NCI-H345 treated with DMSO at 0.1 percent for 48 hours (cell line): Measurements from ENCODE around the gene SERPINA4.

Source experiments
- DNase-seq: peaks from one replicate; lab custom pipeline; 2025; ENCODE audit not compliant: unreplicated experiment; lab: John Stamatoyannopoulos, UW

SERPINA4 gene

DNA sequence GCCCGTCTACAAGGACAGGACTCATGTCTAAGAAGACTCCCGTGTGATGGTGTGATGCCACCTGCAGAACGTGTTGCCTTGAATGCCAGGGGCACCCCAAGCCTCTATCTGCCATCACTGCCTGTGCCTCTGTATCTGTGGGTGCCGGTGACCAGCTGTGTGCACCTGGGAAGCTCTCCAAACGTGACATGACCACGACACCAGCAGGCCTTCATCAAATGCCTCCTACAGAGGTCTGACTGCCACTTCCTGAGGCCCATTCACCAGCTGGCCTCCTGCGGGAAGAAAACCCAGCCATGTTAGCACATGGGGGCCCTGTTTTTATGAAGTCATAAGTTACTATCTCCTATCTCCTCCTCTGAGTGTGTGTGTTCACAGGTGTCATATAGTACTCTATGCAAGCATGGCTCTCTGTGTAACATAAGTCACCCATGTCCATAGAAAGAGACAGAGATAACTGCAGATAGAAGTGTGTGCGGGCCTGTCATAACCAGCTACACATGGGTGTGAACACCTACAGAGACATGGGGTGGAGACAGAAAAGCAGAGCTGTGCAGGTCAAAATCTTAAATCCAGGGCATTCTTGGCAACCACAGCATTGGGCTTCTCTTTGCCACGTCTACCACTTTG, 18.3 kb upstream of the SERPINA4 start:
- DNase-seq: no peak

DNA sequence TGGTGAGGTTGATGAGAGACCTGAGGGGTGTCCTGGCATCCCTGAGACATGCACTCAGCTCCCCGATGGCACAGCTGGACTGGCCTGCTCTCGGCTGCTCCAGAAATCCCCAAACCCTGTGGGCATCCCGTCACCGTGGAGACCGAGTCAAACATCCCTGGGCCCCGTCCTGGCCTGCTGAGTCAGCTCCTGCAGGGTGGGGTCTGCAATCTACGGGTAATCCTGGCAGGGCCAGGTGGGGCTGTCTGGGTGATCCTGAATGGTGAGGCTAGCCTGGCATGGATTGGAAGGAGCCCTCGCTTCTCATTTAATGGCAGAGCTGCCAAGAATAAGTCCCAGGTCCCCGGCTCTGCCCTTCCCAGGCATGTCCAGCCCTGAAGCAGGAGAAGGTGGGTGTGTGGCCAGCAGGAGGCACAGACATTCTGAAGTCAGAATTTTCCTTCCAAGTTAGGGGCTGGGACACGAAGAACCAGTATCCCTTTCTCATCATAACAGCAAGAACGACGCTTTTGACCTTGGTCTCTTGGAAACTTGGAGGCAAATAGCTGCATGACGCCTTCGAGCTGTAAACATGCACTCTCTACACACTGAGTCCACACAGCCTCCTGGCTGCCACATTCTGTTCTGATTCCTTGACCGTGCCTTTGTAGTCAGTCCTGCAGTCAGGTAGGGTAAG, 17.7 kb upstream of the SERPINA4 start:
- DNase-seq: no peak

DNA sequence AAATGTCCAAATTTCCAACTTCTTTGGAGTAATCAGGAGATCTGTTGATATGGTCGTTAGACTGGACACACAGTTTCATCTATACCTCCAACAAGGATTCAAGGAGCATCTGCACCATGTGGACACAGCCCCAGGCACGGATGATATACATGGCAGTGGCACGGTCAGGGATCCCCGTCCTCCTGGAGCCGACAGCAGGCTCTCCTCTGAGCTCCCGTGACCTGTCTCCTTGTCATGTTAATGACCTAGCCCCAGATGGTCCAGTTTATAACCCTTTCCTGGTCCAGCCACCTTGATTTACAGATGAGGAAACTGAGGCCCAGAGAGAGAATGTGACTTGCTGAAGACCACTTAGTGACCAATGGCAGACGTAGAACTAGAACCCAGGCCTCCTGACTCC, 16.5 kb upstream of the SERPINA4 start:
- DNase-seq: no peak

DNA sequence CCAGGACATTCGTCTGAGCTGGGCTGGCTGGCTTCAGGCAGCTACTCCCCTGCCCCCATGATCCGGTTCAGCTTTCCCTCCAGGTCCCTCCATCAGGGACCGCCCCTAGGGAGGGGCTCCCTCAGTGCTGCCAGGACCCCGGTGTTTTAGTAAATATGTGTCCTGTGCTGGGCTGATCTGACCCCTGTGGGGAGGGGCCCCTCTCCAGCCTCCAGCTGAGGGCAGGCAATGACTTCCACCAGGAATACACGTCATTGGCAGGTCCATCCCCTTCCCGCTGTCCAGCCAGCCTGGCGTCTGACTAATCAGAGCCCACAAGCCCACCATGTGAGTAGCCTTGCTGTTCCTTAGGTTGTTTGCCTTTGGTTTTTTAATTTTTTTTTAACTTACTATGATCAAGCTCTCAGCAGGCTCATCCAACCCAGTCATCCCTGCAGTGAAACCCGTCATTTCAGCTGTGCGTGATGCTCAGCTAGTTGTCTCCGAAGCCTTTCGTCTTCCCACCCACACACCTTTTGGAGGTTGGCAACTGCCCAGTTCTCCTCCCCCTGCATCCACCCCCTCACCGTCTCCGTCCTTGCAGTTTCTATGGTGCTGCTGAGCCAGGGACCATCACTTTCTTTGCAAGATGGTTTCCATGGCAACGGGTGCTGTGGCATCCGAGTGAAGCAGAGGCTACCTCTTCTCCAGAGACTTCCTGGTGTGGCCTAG, 16.0 kb upstream of the SERPINA4 start:
- no peak for DNase-seq

DNA sequence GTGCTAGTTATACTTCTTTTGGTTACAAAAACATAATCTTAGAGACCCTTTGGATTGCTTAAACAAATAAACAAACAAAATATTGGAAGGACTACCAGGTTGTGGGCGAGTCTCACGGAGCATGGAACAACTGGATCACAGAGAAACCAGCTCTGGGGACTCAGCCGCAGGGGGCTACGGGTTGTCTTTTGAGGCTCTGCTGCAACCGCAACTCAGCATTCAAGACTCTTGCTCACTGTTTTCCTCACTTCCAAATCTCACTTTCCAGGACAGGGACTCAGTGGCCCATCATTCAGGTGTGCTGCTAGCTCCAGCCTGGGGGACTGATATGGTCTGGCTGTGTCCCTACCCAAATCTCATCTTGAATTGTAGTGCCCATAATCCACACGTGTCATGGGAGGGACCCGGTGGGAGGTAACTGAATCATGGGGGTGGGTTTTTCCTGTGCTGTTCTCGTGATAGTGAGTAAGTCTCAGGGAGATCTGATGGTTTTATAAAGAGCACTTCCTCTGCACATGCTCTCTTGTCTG, 14.0 kb upstream of the SERPINA4 start:
- no peak for DNase-seq

DNA sequence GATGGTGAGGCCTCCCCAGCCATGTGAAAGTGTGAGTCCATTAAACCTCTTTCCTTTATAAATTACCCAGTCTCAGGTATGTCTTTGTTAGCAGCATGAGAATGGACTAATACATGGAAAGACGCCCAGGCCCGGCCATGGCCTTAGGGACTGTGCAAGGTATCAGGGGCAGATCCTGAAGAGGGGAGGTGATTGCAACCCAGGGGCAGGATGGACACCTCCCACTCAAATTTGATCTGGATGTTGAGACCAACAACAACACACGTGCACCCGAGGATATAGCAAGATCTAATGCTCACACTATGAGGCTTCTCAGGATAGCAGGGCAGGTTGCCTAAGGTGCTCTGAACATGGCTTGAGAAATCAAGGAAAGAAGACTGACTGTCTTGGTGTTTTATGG, 13.5 kb upstream of the SERPINA4 start:
- DNase-seq: no peak

DNA sequence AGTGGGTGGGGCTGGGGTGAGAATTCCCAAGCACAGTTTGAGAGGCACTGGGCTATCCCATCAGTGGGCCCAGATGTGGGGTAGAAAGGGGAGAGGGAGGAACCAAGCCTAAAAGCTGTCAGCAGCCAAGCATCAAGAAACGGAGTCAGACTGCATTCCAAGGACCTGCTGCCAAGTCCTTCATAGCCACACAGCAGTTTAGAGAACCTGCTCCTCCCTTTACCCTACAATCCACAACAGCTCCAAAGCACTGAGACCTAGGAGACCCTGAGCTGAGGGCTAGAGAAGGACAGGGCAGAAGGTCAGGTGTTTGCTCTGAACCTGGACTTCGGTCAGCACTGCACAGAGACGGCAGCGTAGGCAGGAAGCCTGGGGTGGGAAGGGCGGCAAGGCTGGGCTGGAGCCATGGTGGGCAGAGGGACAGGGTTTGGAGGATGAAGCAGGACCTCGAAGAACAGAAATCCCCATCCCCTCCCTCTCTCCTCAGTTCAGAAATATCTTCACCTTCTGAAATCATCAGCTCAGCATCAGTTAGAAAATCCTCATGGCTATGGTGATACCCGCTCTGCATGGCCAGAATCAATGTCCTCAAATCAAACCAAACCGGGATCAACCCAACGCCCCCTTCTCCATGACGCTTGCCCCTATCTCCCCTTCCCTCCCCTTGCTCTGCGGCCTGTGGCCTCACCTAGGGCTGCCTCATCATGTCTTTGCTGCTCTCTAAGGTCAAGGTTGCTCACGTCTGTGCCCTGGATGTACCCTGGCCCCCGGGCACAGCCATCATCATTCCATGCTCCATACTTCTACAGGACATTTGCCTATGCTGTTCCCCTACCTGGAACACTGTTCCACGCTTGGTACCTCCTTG, 12.9 kb upstream of the SERPINA4 start:
- DNase-seq: no peak

DNA sequence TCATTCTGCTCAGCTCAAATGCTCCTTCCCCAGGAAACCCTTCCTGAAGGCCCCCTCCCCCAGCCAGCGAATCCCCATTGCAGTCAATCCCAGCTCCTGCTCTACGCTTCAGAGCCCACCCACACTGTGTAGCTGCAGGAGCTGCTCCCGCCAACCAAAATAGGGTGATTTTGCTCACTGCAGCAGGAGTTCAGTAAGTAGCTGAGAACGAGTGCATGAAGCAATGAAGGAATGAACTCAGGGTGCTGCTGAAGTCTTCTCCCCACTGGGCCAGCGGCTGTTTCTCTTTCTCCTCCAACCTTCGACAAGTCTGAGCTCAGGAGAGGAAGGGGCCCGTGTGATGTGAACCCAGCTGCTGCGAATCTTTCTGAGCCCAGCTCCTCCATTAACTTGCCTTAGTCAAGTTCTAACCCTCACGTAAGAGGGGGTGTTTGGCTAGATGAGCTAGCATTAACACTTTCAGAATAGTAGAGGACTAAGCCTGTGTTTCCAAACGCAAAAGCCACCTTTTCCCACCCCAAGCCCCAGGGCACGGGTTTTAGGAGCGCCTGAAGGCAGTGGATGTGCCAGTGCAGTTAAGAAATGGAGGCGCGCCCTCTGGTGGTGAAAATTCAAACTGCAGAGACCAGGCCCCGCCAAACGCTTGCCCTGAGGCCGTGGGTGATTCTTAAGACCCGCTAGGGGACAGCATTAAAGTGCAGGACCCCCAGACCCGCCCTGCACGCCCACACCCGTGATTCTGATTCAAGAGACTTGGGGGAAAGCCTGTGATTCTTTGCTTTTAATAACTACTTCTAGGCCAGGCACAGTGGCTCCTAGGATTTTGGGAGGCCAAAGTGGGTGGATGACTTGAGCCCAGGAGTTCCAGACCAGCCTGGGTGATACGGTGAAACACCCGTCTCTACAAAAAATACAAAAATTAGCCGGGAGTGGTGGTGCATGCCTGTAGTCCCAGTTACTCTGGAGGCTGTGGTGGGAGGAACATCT, 11.9 kb upstream of the SERPINA4 start:
- DNase-seq: peak; percentile 10

DNA sequence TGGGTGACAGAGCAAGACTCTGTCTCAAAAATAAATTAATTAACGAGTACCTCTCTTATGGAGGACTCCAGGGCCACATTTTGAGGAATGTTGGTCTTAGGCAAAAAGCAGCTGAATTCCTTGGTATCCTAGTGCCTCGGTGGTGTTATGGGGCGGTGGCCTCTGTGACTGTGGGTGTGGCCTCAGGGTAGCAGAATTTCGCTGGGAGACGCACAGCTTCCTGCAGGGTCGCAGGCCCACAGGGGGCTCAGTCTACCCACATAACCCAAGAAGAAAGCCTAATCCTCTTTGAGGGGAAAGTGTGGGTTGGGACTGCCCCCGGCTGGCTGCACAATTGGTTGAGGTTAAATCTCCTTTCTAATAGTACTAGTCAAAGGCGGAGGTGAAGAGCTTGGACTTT, 11.2 kb upstream of the SERPINA4 start:
- no peak for DNase-seq

DNA sequence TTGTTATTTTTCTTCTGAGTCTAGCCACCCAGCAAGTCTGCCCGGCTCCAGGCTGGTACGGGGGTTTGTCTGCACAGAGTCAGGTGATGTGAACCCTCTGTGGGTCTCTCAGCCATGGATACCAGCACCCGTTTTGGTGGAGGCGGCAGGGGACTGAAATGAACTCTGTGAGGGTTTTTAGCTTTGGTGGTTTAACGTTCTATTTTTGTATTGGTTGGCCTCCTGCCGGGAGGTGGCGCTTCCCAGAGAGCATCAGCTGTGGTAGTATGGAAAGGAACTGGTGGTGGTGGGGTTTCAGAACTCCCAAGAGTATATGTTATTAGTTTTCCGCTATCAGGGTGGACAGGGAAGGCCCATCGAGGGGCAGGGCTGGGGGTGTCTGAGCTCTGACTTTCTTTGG, 5.3 kb upstream of the SERPINA4 start:
- DNase-seq: no peak

DNA sequence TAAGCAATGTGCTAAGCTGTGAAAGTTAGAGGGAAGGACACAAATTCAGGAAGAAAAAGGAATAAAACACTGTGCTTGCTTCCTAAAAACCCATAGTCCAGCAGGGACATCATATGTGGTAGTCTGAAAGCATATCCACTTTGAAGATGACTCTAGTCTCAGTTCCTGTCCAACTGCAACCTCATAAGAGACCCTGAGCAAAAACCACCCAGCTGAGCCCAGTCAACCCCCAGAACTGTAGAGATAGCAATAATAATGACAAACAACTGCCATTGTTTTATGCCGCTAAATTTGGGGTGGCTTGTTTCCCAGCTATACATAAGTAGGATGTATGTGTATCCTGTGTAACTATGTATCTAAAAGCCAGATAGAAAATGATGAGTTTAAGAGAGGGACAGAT, 3.9 kb upstream of the SERPINA4 start:
- no peak for DNase-seq

DNA sequence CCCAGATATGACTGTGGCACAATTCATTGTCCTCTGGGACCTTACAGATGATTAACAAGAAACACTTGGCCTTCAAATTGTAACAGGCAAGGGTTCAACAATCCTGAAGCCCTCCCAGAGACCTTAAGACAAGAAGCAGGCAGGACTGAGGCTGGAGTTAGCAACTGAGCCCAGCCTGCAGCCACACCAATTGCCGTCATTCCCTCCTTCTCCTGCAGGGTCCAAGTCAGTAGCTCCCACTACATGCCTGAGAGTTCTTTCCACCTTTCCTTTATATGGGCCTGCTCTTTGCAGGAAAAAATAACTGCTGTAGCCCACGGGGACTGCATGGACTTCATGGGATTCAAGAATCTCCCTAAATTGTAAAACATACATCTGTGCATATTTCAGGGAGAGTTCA, 2.4 kb upstream of the SERPINA4 start:
- DNase-seq: no peak

DNA sequence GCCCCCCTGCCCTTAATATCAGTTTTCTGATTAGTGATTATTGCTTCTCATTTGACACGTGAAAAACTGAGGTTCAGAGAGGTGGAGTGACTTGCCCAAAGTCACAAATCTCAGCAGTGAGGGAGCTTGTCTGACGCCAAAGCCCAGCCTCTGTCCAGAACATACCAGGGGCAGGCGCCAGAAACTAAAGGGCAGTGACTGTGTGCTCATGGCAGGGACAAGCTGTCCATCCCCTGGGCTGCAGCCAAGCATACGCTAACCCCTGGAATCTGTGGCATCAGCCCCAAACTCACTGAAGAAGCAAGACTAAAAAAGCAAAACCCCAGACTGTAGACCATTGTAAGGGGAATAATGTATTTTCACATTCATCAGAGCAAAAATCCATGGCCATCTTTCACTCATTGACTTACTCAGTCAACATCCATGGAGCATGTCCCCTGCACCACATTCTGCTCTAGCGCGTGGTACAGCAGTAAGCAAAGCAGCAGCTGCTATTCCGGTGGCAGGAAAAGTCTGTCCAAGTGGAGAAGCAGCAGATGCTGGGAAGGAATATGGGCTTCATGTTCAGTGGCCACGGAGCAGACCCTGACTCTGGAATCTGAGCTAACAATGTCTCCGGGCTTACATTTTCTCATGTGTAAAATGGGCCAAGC, 1.5 kb upstream of the SERPINA4 start:
- no peak for DNase-seq

DNA sequence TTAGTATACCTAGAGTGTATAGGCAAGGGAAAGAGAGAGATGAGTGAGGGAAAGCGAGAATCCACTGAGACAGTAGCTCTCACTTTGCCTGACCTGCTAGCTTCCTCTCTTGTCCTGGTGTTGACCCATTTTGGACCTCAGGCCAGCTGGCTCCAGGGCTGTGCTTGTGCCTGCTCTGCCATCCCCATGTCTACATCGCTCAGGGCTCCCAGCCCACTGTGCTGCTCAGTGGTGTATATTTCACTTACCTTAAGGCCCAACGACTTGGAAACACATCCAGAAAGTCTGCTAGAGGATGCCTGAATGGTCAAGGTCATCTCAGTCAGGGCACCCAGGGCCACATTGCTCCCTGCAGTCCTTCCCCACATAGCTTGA, 964 bp upstream of the SERPINA4 start:
- no peak for DNase-seq

DNA sequence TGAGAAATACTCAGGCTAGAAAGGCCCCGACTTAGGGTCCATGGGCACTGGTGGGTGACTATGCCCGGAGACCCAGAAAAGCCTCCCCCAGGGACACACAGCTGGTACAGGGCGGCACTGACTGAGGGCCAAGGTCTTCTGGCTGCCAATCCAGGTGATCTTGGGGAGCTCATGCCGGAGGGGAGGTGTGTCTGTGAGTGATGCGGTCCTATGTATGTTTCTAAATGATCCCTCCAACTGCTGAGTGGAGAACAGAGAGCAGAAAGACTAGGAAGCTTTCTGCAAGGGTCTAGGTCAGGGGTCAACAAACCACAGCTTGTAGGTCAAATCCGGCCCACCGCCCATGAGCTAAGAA, 391 bp downstream of the SERPINA4 start:
- DNase-seq: no peak

DNA sequence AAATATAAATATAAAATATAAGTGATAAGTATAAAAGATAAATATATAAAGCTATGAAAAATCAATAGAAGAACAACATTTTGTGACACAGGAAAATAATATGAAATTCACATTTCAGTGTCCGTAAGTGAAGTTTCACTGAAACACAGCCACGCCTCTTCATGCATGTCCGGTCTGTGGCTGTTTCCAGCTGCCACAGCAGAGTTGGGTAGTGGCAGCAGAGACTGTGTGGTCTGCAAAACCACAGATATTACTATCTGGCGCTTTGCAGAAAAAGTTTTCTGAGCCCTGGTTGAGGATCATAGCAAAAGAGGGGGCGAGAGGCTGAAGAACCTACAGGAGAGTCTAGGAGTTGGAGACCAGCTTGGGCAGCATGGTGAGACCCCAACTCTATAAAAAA, 780 bp downstream of the SERPINA4 start:
- DNase-seq: no peak

DNA sequence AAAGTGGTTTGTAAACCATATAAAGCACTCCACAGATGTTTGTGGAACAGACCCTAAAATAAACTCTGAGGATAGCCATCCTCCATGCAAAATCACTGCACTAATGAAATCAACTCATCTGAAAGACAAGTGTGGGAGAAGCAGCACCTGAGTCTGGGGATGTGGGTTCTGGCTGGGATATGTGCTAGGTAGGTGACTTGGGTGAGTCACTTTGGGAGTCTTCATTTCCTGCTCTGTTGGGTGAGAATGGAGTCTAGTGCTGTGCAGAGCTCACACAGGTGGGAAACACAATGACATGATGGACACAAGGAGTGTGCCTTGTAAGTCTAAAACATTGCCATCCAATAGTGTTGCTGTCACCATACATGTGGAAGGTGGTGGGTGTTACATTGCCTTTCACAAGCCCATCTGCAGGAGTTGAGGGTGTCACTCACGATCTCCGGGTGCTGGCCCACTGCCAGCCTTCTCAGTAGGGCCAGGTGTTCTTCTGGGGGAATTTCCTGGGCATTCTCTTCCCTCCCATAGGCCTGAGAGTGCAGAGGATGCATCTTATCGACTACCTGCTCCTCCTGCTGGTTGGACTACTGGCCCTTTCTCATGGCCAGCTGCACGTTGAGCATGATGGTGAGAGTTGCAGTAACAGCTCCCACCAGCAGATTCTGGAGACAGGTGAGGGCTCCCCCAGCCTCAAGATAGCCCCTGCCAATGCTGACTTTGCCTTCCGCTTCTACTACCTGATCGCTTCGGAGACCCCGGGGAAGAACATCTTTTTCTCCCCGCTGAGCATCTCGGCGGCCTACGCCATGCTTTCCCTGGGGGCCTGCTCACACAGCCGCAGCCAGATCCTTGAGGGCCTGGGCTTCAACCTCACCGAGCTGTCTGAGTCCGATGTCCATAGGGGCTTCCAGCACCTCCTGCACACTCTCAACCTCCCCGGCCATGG, 2.0 kb downstream of the SERPINA4 start:
- DNase-seq: no peak

DNA sequence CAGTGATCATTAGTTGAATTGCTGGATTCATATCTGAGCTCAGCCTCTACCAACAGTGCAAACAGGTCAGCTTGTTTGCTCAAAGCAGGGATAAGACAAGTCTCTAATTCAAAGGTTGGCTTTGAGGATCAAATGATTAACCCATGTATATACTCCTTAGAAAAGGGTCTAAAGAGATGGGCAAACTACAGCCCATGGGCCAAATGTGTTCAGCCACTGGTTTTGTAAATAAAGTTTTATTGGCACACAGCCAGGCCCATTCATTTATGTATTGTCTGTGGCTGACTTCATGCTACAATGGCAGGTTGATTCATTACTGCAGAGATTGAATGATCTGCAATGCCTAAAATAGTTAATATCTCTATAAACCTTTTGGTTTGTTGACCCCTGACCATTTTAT, 3.1 kb downstream of the SERPINA4 start:
- DNase-seq: no peak

DNA sequence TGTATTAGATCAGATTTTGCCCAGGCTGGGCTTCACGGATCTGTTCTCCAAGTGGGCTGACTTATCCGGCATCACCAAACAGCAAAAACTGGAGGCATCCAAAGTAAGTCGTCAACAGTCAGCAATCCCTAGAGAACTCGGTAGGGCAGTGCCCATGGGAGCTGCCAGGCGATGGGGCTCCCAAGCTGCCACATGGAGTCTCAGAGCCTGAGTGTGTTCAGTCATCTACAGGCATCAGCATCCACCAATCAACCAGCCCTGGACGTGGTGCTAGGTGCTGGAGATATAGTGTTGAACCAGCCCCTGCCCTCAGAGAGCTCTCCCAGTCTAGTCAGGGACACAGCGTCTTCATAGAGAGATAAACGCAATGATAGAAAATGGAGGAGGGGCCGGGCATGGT, 6.9 kb downstream of the SERPINA4 start:
- DNase-seq: no peak
